ENCODE results near the gene CREB3L1. TPM values are rescaled to one million over a fixed set of nuclear protein-coding genes. Genes with fewer than 3 reads are reported as not detected.

The CREB3L1 gene
- total RNA-seq, 4 donors from 2014 or later, result 1.3 to 8.7 (median 3.7) TPM

DNA sequence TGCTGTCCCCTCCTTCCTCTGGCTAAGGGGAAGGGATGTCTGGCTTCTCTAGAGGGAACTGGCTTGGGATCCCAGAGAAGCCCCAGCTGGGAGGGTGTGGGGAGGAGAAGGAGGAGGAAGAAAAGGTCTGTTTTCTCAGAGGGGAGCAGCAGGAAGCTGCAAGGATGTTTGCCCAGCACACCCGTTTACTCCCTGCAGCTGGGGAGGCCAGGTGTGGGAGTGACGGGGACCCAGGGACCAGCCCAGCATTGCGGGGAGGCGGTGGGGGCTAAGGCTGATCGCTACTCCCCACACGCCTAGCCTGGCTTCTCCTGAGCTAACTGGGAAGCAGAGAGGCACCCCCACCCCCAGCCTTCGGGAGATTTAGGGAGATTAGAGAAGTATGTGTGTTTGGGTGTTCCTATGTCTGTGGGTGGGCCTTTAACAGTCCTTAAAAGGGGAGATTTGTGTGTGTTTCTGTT is 3.9 kb downstream of the CREB3L1 start:
- no peak for DNase-seq (ENCODE audit: extremely low spot score)
- TF ChIP-seq POLR2A (IDR thresholded peaks at IDR 0.05; ENCODE audit: low read depth), result no peak
- intact Hi-C loops (cut with DNase I), result no loop called here
- Histone ChIP-seq H3K4me3 (no peak overlapping the region), H3K27ac (replicated peaks in 1 of 4) (peak overlapping the region in 3 of 4 donors; percentile 24 to 42 (median 28)), H3K9me3 (no peaks in the 10 kb centered on the region), H3K27me3 (peaks cover 0 to 39% (median 16%) of the 10 kb centered on the region in 4 donors), H3K36me3 (no peaks in the 10 kb centered on the region), H3K4me1 (peaks cover 37 to 56% (median 48%) of the 10 kb centered on the region in 4 donors)
- WGBS, result 43% methylated on average over 3 of the region's 7 CpGs

DNA sequence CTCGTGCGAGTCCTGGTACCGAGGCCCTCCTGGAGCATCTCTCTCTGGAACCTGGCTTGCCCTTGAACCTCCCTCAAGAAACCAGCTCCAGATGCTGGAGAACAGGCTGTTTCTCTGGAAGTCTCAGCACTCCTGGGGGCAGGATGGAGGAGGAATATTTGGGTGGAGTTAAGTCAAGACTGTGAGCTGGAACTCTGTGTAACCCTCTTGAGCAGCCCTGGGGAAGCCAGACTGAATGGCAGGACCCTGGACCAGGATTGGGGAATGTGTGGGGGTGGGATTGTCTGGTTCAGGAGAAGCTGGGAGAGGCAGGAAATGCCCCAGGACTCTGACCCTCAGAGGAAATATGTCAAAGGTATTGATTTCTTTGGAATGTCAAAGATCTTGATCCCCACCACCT is 7.7 kb downstream of the CREB3L1 start:
- no peak for DNase-seq (ENCODE audit: extremely low spot score)
- Histone ChIP-seq H3K36me3 (no peaks in the 10 kb centered on the region), H3K9me3 (no peaks in the 10 kb centered on the region), H3K4me3 (no peak overlapping the region), H3K27ac (replicated peaks in 1 of 4) (peak overlapping the region; percentile 13 to 60 (median 50)), H3K27me3 (peaks cover 0 to 9% (median 0%) of the 10 kb centered on the region in 4 donors), H3K4me1 (peaks cover 21 to 34% (median 27%) of the 10 kb centered on the region in 4 donors)
- TF ChIP-seq POLR2A (IDR thresholded peaks at IDR 0.05; ENCODE audit: low read depth) (no peak), POLR2AphosphoS5 (IDR thresholded peaks at IDR 0.05) (no peak), EP300 (IDR thresholded peaks at IDR 0.05) (no peak)
- TF ChIP-seq, protein P1, sequence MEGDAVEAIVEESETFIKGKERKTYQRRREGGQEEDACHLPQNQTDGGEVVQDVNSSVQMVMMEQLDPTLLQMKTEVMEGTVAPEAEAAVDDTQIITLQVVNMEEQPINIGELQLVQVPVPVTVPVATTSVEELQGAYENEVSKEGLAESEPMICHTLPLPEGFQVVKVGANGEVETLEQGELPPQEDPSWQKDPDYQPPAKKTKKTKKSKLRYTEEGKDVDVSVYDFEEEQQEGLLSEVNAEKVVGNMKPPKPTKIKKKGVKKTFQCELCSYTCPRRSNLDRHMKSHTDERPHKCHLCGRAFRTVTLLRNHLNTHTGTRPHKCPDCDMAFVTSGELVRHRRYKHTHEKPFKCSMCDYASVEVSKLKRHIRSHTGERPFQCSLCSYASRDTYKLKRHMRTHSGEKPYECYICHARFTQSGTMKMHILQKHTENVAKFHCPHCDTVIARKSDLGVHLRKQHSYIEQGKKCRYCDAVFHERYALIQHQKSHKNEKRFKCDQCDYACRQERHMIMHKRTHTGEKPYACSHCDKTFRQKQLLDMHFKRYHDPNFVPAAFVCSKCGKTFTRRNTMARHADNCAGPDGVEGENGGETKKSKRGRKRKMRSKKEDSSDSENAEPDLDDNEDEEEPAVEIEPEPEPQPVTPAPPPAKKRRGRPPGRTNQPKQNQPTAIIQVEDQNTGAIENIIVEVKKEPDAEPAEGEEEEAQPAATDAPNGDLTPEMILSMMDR (IDR thresholded peaks at IDR 0.05), result no peak
- intact Hi-C loops (cut with DNase I), result no loop called here
- 77% methylated on average over 3 of the region's 3 CpGs for WGBS

DNA sequence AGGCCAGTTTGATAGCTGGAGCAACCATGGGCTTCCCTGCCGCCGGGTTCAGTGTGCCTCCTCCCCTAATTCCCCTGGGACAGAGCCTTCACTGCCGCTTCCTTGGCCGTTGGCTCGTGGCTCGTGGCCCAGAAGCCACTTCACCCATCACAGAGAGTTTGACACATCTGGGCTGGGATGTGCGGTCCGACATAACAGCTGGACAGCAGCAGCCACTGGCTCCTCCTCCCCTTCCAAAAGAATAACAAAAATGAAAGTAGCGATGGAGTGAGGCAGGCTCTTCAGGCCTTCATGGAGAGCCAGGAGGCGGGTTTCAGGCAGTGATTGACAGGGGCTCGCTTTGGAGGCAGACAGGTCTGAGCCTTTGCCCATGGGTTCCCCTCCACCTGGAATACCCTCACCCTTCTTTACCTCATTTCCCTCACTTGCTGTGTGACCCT is 8.2 kb downstream of the CREB3L1 start:
- Histone ChIP-seq H3K4me1 (peaks cover 21 to 38% (median 30%) of the 10 kb centered on the region in 4 donors), H3K4me3 (peak overlapping the region in 1 of 4 donors; percentile 10), H3K9me3 (no peaks in the 10 kb centered on the region), H3K27me3 (peaks cover 0 to 9% (median 0%) of the 10 kb centered on the region in 4 donors), H3K36me3 (no peaks in the 10 kb centered on the region), H3K27ac (replicated peaks in 1 of 4) (peak overlapping the region; percentile 13 to 60 (median 50))
- DNase-seq (ENCODE audit: extremely low spot score), result no peak
- TF ChIP-seq EP300 (IDR thresholded peaks at IDR 0.05) (no peak), POLR2A (IDR thresholded peaks at IDR 0.05; ENCODE audit: low read depth) (no peak), POLR2AphosphoS5 (IDR thresholded peaks at IDR 0.05) (no peak)
- TF ChIP-seq, protein P1 (IDR thresholded peaks at IDR 0.05), result no peak
- intact Hi-C loops (cut with DNase I), result no loop called here
- WGBS, result 66% methylated on average over 8 of the region's 11 CpGs

DNA sequence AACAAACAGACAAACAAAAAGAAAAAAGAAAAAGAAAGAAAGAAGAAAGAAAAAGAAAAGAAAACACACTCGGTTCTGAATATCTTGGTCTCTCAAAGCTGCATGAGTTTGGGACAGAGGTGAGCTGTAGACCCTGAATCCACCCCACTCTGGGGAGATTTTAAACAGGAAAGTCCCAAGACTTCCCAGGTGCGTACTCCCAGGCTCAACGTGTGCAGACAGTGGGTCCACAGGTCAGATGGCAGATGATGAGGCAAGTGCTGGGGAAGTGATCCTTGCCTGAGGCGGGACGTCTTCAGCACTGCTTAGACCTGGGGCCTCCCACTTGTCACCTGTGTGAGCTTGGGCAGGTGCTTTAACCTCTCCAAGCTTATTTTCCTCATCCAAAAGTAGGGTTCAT is 9.3 kb downstream of the CREB3L1 start:
- Histone ChIP-seq H3K27ac (replicated peaks in 1 of 4) (no peak overlapping the region), H3K27me3 (no peaks in the 10 kb centered on the region), H3K36me3 (no peaks in the 10 kb centered on the region), H3K4me1 (peaks cover 21 to 39% (median 33%) of the 10 kb centered on the region in 4 donors), H3K4me3 (no peak overlapping the region), H3K9me3 (no peaks in the 10 kb centered on the region)
- WGBS, result 76% methylated on average over 5 of the region's 5 CpGs
- no peak for DNase-seq (ENCODE audit: extremely low spot score)
- intact Hi-C loops (cut with DNase I), result no loop called here
- TF ChIP-seq, protein P1 (IDR thresholded peaks at IDR 0.05), result no peak
- no peak for TF ChIP-seq EP300 (IDR thresholded peaks at IDR 0.05)
- TF ChIP-seq POLR2AphosphoS5 (IDR thresholded peaks at IDR 0.05), result no peak
- TF ChIP-seq POLR2A (IDR thresholded peaks at IDR 0.05; ENCODE audit: low read depth), result no peak

DNA sequence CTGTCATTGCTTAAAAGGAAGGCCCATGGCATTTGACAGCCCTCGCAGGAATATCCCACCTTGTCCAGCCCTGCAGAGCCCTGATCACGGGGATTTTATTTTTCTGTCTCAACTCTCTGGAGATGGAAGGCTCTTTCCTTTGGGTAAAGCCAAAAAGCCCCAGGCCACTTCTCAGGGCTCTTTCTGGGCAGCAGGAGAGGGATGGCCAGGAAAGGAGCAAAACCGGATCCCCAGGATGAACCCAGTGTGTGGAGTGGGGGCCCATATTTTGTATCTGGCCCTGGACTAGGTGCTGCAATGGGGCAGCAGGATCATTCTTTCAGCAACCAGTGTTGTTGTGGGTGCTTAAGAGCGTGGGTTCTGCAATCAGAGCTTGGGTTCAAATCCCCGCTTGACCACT is 11.0 kb downstream of the CREB3L1 start:
- Histone ChIP-seq H3K27ac (replicated peaks in 1 of 4) (no peak overlapping the region), H3K27me3 (no peaks in the 10 kb centered on the region), H3K4me3 (no peak overlapping the region), H3K4me1 (peaks cover 25 to 47% (median 40%) of the 10 kb centered on the region in 4 donors), H3K36me3 (no peaks in the 10 kb centered on the region), H3K9me3 (no peaks in the 10 kb centered on the region)
- TF ChIP-seq POLR2A (IDR thresholded peaks at IDR 0.05; ENCODE audit: low read depth), result no peak
- no peak for TF ChIP-seq POLR2AphosphoS5 (IDR thresholded peaks at IDR 0.05)
- TF ChIP-seq, protein P1 (IDR thresholded peaks at IDR 0.05), result no peak
- TF ChIP-seq EP300 (IDR thresholded peaks at IDR 0.05), result no peak
- DNase-seq (ENCODE audit: extremely low spot score), result no peak
- intact Hi-C loops (cut with DNase I), result no loop called here
- WGBS, result 95% methylated on average over 5 of the region's 5 CpGs

Measured in esophagus muscularis mucosa (tissue), 4 donors.